ENCODE data around the gene DOCK10.
"Not testable (repeated sequence)": the region's sequence is repeated elsewhere in the genome, so short reads cannot be mapped to it uniquely, and the experiment has no call there.

DNA sequence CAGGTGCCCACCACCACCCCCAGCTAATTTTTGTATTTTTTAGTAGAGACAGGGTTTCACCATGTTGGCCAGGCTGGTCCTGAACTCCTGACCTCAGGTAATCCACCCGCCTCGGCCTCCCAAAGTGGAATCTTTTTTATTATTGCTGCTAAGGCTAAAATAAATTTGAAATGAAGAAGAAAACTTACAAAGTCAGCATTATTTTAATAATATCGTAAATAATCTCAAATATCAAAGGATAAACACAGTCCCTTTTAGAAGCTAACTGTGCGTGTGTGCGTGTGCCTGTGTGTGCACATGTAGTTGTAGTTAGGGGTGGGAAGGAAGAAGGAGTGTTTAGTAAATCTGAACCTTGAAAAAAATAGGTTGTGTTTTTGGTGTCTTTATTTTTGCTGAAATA, 125.0 kb downstream of the DOCK10 start:
- TF ChIP-seq, protein P1, sequence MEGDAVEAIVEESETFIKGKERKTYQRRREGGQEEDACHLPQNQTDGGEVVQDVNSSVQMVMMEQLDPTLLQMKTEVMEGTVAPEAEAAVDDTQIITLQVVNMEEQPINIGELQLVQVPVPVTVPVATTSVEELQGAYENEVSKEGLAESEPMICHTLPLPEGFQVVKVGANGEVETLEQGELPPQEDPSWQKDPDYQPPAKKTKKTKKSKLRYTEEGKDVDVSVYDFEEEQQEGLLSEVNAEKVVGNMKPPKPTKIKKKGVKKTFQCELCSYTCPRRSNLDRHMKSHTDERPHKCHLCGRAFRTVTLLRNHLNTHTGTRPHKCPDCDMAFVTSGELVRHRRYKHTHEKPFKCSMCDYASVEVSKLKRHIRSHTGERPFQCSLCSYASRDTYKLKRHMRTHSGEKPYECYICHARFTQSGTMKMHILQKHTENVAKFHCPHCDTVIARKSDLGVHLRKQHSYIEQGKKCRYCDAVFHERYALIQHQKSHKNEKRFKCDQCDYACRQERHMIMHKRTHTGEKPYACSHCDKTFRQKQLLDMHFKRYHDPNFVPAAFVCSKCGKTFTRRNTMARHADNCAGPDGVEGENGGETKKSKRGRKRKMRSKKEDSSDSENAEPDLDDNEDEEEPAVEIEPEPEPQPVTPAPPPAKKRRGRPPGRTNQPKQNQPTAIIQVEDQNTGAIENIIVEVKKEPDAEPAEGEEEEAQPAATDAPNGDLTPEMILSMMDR (conservative IDR thresholded peaks at IDR 0.05; ENCODE audit: low read length) = not testable (repeated sequence)
- not testable (repeated sequence) for TF ChIP-seq EZH2phosphoT487 (IDR thresholded peaks at IDR 0.05; ENCODE audit: borderline replicate concordance, low read depth, low read length)
